GM21381 (cell line): Measurements from ENCODE around the gene TRIM56.
"Not testable (repeated sequence)": the region's sequence is repeated elsewhere in the genome, so short reads cannot be mapped to it uniquely, and the experiment has no call there.

ENCODE experiments used
- ATAC-seq: cut with Tn5 transposase; IDR thresholded peaks from one replicate; pipeline ENCODE4 v1.9.1; 2021; ENCODE audit warnings: mild to moderate bottlenecking, moderate library complexity; ENCODE audit not compliant: unreplicated experiment

TRIM56 gene

GRCh38 chr7:101088858-101089529 is 3.7 kb downstream of the TRIM56 start:
- no peak for ATAC-seq

- no peak for ATAC-seq
Observed at GRCh38 chr7:101089876-101090275, 4.6 kb downstream of the TRIM56 start.

GRCh38 chr7:101092266-101092905 is 7.1 kb downstream of the TRIM56 start:
- ATAC-seq: not testable (repeated sequence)

GRCh38 chr7:101093906-101094305 is 8.6 kb downstream of the TRIM56 start:
- no peak for ATAC-seq

DNA sequence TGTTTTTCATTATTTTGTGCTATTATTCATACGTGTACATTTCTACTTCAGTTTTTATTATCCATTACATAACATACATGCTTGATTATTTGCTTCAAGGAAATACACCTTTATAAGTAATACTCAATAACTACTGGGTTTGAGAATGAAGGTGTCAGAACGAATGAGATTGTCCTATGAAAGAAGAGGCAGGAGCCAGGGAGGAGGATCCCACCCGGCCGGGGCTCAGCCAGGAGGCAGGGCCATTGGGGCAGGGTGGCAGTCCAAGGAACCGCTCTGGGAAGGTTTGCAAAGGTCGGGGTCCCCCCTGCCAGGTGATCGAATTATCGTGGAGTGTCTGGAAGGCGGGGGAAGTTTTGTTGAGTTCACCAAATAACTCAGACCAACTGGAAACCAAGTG is 9.1 kb downstream of the TRIM56 start:
- no peak for ATAC-seq

DNA sequence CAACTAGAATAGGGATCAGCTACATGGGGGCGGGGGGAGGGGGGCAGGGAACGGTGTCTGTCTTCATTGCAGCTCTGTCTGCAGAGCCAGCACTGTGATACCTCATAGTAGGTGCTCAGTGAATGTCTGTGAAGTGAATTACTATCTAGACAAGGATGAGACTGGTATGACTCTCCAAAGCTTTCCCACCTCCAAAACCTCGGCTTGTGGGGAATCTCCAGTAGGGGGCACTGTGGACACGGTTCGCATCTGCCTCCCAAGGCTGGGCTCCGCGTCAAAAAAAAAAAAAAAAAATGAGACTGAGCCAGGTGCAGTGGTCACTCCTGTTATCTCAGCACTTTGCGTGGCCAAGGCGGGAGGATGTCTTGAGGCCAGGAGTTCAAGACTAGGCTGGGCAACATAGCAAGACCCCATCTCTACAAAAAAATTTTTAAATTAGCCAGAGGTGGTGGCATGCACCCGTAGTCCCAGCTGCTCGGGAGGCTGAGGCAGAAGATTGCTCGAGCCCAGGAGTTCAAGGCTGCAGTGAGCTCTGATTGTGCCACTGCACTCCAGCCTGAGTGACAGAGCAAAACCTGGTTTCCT is 9.6 kb downstream of the TRIM56 start:
- no peak for ATAC-seq

GRCh38 chr7:101096331-101096956 is 11.2 kb downstream of the TRIM56 start:
- ATAC-seq: no peak

- no peak for ATAC-seq
Observed at GRCh38 chr7:101096957-101097347, 11.7 kb downstream of the TRIM56 start.

GRCh38 chr7:101097561-101097960 is 12.3 kb downstream of the TRIM56 start:
- ATAC-seq: no peak

GRCh38 chr7:101099969-101100781 is 14.9 kb downstream of the TRIM56 start:
- no peak for ATAC-seq

DNA sequence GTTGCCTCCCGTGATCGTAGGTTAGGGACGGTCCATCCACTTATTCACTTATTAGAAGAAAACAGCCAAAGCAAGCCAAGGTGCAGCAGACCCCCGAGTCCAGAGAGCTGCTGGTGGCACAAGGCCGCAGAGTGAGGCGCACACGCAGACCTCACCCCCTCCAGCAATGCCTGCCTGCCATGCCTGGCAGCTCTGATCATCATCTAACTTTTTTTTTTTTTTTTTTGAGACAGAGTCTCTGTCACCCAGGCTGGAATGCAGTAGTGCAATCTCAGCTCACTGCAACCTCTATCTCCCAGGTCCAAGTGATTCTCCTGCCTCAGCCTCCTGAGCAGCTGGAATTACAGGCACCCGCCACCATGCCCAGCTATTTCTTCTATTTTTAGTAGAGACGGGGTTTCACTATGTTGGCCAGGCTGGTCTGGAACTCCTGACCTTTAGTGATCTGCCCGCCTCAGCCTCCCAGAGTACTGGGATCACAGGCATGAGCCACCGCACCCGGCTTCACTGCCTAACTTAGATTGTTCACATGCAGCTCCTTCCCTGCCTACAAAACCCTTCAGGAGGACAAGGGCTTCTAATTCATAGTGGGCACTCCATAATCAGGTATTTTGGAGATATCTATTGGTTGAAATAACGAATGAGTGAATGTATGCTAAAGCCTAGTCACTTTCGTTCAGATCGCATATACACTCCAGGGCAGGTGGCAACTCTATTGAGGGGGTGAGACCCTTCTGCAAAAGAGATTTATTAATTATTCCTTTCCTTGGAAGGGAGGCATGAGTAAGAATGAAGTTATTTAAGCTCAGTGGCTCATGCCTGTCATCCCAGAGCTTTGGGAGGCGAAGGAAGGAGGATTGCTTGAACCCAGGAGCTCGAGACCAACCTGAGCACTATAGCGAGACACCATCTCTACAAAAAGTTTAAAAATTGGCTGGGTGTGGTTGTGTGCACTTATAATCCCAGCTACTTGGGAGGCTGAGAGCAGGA is 15.9 kb downstream of the TRIM56 start:
- ATAC-seq: no peak

- no peak for ATAC-seq
Observed at GRCh38 chr7:101102026-101102425, 16.7 kb downstream of the TRIM56 start.

DNA sequence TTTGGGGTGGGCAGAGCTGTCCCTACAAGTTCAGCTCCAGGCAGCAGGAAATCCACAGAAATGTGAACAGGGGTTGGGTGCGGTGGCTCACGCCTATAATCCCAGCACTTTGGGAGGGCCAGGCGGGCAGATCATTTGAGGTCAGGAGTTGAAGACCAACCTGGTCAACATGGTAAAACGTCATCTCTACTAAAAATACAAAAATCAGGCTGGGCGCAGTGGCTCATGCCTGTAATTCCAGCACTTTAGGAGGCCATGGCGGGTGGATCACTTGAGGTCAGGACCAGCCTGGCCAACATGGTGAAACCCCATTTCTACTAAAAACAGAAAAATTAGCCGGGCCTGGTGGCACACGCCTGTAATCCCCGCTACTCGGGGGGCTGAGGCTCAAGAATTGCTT is 18.4 kb downstream of the TRIM56 start:
- not testable (repeated sequence) for ATAC-seq

- ATAC-seq: no peak
Observed at GRCh38 chr7:101104193-101104713, 19.0 kb downstream of the TRIM56 start.

DNA sequence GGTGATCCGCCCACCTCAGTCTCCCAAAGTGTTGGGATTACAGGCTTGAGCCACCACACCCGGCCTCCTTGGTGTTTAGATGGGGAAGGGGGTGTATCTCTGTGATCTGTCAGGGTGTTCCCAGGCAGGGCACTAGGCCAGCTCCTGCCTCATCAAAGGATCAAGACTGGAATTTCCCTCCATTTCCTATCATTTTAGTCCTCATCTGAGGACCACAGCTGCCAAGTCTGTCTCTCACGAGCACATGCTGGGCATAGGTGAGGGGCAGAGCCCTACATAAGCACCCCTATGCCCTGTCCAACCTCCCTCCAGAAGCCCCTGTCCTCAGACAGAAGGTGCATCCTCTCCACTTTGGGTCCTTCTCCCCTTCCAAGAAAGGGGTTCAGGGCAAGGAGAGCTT is 19.5 kb downstream of the TRIM56 start:
- ATAC-seq: no peak

DNA sequence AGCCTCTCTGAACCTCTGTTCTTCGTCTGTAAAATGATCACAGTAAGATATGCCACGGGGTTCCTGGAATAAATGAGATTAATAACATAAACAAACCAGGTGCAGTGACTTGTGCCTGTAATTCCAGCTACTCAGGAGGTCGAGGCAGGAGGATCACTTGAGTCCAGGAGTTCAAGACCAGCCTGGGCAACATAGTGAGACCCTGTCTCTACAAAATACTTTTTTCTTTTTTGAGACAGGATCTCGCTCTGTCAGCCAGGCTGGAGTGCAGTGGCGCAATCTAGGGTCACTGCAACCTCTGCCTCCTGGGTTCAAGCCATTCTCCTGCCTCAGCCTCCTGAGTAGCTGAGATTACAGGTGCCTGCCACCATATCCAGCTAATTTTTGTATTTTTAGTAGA is 20.0 kb downstream of the TRIM56 start:
- not testable (repeated sequence) for ATAC-seq

DNA sequence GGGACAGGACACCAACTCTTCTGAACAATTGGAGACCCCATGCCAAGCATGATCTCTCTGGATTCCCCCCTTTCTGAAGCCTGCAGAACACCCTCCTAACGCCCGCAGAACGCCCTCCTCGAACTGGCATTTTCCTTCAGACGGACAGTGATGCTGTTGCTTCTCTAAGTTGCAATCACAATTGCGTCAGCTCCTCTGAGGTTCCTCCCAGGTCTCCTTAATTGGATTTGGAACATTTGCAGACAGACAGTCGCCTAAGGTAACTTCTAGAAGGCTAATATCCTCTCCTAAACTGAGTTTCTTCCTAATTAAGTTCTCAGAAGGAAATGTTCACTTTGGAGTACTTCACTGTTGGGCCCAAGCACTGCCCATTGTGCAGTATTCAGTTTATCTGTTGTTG is 21.1 kb downstream of the TRIM56 start:
- no peak for ATAC-seq

GRCh38 chr7:101108330-101108857 is 23.1 kb downstream of the TRIM56 start:
- ATAC-seq: no peak

GRCh38 chr7:101108961-101109360 is 23.7 kb downstream of the TRIM56 start:
- no peak for ATAC-seq
